ENCODE results near the gene HAVCR1. TPM values are rescaled to one million over a fixed set of nuclear protein-coding genes. Genes with fewer than 3 reads are reported as not detected.
"Not testable (repeated sequence)": the region's sequence is repeated elsewhere in the genome, so short reads cannot be mapped to it uniquely, and the experiment has no call there.

HAVCR1 gene
- total RNA-seq, 2 donors from 2014 or later: 1.1 to 1.4 TPM

DNA sequence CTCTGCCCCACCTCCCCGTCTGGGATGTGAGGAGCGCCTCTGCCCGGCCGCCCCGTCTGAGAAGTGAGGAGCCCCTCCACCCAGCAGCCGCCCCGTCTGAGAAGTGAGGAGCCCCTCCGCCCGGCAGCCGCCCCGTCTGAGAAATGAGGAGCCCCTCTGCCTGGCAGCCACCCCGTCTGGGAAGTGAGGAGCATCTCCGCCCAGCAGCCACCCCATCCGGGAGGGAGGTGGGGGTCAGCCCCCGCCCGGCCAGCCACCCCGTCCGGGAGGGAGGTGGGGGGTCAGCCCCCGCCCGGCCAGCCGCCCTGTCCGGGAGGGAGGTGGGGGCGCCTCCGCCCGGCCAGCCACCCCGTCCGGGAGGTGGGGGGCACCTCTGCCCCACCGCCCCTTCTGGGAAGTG, 44.8 kb downstream of the HAVCR1 start:
- H3K4me3 Mint-ChIP-seq; H3K27me3 Mint-ChIP-seq; DNase-seq; H3K36me3 Mint-ChIP-seq (ENCODE audit: low read depth); ATAC-seq; H3K4me1 Mint-ChIP-seq; H3K9me3 ChIP-seq (ENCODE audit: control insufficient read depth, low read length, poor library complexity, severe bottlenecking); H3K27ac Mint-ChIP-seq: not testable (repeated sequence)

DNA sequence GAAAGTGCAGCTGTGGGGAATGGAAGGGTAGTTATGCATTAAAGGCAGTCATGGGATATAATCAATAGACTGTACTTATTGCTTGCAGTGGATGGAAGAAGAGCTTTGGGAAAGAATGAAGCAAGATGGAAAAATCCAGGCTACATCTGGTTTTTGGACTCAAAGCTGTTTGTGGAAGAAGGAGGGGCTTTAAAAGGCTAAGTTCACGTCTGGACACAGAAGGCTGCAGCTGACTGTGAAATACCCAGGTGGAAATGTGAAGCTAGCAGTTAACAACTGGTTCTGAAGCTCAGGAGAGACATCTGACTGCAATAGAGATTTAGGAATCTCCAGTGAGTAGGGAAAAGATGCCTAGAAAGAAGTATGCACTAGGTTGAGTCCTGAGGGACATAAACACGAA, 52.7 kb downstream of the HAVCR1 start:
- H3K27me3 Mint-ChIP-seq: no peaks in the 10 kb centered on the region
- no peak for DNase-seq
- H3K4me3 Mint-ChIP-seq: no peak overlapping the region
- no peak for ATAC-seq
- H3K27ac Mint-ChIP-seq: no peak overlapping the region
- H3K4me1 Mint-ChIP-seq: no peaks in the 10 kb centered on the region
- H3K9me3 ChIP-seq (ENCODE audit: control insufficient read depth, low read length, poor library complexity, severe bottlenecking): no peaks in the 10 kb centered on the region
- peaks cover 3% of the 10 kb centered on the region for H3K36me3 Mint-ChIP-seq (ENCODE audit: low read depth)

DNA sequence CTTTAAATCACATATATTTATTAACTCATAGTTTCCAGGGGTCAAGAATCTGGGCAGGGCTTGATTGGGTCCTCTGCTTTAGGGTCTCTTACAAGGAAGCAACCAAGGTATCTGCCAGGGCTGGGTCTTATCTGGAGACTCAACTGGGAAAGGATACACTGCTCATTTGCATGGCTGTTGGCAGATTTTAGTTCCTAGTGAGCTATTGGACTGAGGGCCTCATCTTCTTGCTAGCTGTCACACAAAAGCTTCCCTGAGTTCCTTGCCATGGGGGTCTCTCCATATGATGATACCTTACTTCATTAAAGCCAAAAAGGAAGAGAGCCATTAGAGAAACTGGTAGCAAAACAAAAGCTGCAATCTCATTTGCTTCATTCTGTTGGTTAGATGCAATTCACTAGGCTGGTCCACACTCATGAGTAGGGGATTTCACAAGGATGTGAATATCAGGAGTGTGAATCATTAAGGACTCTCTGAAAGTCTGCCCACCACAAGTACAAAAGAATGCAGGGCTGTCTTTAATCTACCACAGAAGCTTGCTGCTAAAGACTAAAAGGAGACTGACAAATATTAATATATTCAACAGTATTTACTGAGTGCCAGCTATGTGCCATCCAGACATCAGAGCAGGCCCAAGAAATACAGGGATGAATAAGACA, 53.9 kb downstream of the HAVCR1 start:
- H3K9me3 ChIP-seq (ENCODE audit: control insufficient read depth, low read length, poor library complexity, severe bottlenecking): no peaks in the 10 kb centered on the region
- no peak overlapping the region for H3K4me3 Mint-ChIP-seq
- no peaks in the 10 kb centered on the region for H3K27me3 Mint-ChIP-seq
- peaks cover 3% of the 10 kb centered on the region for H3K36me3 Mint-ChIP-seq (ENCODE audit: low read depth)
- H3K4me1 Mint-ChIP-seq: no peaks in the 10 kb centered on the region
- no peak overlapping the region for H3K27ac Mint-ChIP-seq
- no peak for ATAC-seq
- DNase-seq: no peak

DNA sequence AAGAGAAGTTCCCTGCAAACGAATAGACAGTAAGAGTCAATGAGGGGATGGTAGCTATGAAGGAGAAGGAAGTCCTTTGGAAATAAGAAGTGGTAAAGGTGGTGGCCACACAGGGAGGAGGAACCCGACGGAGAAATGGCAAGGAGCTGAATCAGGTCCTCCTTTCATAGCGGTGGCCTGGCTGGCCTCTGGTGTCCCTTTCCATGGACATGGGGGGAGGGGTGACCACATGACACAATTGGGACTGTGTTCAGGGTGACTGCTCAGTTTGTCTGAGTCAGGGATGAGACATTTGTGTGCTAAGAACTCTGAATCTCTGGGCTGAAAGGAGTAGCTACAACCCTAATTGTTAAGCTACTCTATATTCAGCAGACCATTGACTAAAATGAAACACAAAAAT, 67.2 kb downstream of the HAVCR1 start:
- Mint-ChIP-seq H3K27ac (no peak overlapping the region), H3K4me1 (no peaks in the 10 kb centered on the region), H3K27me3 (peaks cover 5% of the 10 kb centered on the region), H3K36me3 (ENCODE audit: low read depth) (no peaks in the 10 kb centered on the region), H3K4me3 (no peak overlapping the region)
- H3K9me3 ChIP-seq (ENCODE audit: control insufficient read depth, low read length, poor library complexity, severe bottlenecking): no peaks in the 10 kb centered on the region
- no peak for ATAC-seq
- DNase-seq: no peak

DNA sequence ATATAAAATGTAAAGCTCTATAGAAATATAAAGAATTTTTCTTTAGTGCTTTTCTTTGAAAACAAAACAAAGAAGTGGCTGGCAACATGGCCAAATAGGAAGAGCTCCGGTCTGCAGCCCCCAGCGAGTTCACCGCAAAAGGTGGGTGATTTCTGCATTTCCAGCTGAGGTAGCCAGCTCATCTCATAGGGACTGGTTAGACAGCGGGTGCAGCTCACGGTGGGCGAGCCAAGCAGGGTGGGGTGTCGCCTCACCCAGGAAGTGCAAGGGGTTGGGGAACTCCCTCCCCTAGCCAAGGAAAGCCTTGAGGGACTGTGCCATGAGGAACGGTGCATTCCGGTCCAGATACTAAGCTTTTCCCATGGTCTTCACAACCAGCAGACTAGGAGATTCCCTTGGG, 74.9 kb downstream of the HAVCR1 start:
- Mint-ChIP-seq H3K4me1 (no peaks in the 10 kb centered on the region), H3K36me3 (ENCODE audit: low read depth) (peaks cover 2% of the 10 kb centered on the region), H3K27ac (no peak overlapping the region), H3K27me3 (peaks cover 11% of the 10 kb centered on the region), H3K4me3 (no peak overlapping the region)
- ATAC-seq: no peak
- H3K9me3 ChIP-seq (ENCODE audit: control insufficient read depth, low read length, poor library complexity, severe bottlenecking): no peaks in the 10 kb centered on the region
- no peak for DNase-seq

DNA sequence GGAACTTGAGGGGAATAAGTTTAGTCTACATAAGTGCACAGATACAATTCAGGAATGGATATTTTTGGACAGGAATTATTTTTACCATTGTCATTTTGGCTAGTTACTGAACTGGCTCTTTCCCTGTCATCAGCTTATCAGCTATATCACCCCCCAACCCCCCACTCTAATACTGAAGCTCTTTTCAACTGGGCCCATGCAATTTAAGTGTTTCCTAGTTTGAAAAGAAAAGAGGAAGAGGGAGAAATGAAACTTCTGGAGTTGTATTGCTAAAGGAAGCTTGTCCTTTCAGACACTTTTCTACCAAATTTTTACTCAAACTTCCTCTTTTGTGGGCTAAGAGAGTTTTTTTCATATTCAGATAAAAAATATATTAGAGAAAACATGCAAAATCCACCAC, 77.4 kb downstream of the HAVCR1 start:
- no peak overlapping the region for H3K4me3 Mint-ChIP-seq
- ATAC-seq (no peak), DNase-seq (no peak)
- no peak overlapping the region for H3K27ac Mint-ChIP-seq
- H3K36me3 Mint-ChIP-seq (ENCODE audit: low read depth): peaks cover 2% of the 10 kb centered on the region
- H3K27me3 Mint-ChIP-seq: peaks cover 11% of the 10 kb centered on the region
- H3K4me1 Mint-ChIP-seq: no peaks in the 10 kb centered on the region
- H3K9me3 ChIP-seq (ENCODE audit: control insufficient read depth, low read length, poor library complexity, severe bottlenecking): no peaks in the 10 kb centered on the region

Other genes starting within 250 kb of the HAVCR1 start
- under 1 TPM; 0.42 to 0.50 TPM for gene PPP1R2B, start 208.8 kb downstream of the HAVCR1 start, total RNA-seq
- 1 to 10 TPM in 1 of 2 donors, under 1 TPM in 1; 0.82 to 1.5 TPM for gene TIMD4, start 95.9 kb downstream of the HAVCR1 start, total RNA-seq
- 1 to 10 TPM; 2.3 to 2.7 TPM for gene HAVCR2, start 49.9 kb upstream of the HAVCR1 start, total RNA-seq
- gene MED7, start 83.7 kb upstream of the HAVCR1 start, total RNA-seq: 1 to 10 TPM; 6.3 to 7.8 TPM
- not detected for gene GARIN3, start 107.1 kb upstream of the HAVCR1 start, total RNA-seq
- 100 to 1,000 TPM; 235 to 319 TPM for gene ITK, start 121.7 kb upstream of the HAVCR1 start, total RNA-seq
- gene CYFIP2, start 207.0 kb upstream of the HAVCR1 start, total RNA-seq: 100 to 1,000 TPM; 363 to 389 TPM

Measured in T-helper 17 cell (primary cell).